IPS-20b (cell line): ENCODE data around the gene USP37.
"Not testable (repeated sequence)": the region's sequence is repeated elsewhere in the genome, so short reads cannot be mapped to it uniquely, and the experiment has no call there.

Experiments
- H3K27ac ChIP-seq: one replicate; pipeline ENCODE4 v1.5.1; 2013; ENCODE audit warnings: low read length
- H3K27me3 ChIP-seq: 2 replicates; pipeline ENCODE4 v1.6.1; 2013; ENCODE audit warnings: mild to moderate bottlenecking, low read length, inconsistent platforms; ENCODE audit not compliant: insufficient read depth
- H3K36me3 ChIP-seq: 2 replicates; pipeline ENCODE4 v1.6.1; 2013; ENCODE audit warnings: low read depth, mild to moderate bottlenecking, inconsistent platforms, low read length, moderate library complexity; ENCODE audit not compliant: insufficient read depth
- H3K4me1 ChIP-seq: 2 replicates; pipeline ENCODE4 v1.6.1; 2013; ENCODE audit warnings: mild to moderate bottlenecking, control low read depth, inconsistent platforms, low read length, moderate library complexity; ENCODE audit not compliant: insufficient read depth
- H3K4me3 ChIP-seq: 2 replicates; pipeline ENCODE4 v1.5.1; 2013; ENCODE audit warnings: mild to moderate bottlenecking, low read length, inconsistent platforms
- H3K9ac ChIP-seq: 2 replicates; pipeline ENCODE4 v1.6.1; 2013; ENCODE audit warnings: low read depth, mild to moderate bottlenecking, inconsistent platforms, low read length, moderate library complexity
- H3K9me3 ChIP-seq: 2 replicates; pipeline ENCODE4 v1.6.1; 2013; ENCODE audit warnings: mild to moderate bottlenecking, low read depth, low read length, inconsistent platforms; ENCODE audit not compliant: insufficient read depth

Gene USP37

GRCh38 chr2:218570850-218571249, 2.7 kb upstream of the USP37 start:
- Histone ChIP-seq H3K27ac (no peak overlapping the region), H3K9me3 (no peaks in the 10 kb centered on the region), H3K4me3 (peak overlapping the region; percentile 77), H3K4me1 (peaks cover 17% of the 10 kb centered on the region), H3K27me3 (no peaks in the 10 kb centered on the region), H3K9ac (peak overlapping the region; percentile 85; the same call in 1 of the 2 replicates), H3K36me3 (peaks cover 59% of the 10 kb centered on the region)

GRCh38 chr2:218569661-218570500, 1.7 kb upstream of the USP37 start:
- Histone ChIP-seq H3K27ac (peak overlapping the region; percentile 34), H3K4me3 (peak overlapping the region; percentile 77), H3K9me3 (no peaks in the 10 kb centered on the region), H3K27me3 (no peaks in the 10 kb centered on the region), H3K36me3 (peaks cover 61% of the 10 kb centered on the region), H3K9ac (peak overlapping the region; percentile 85), H3K4me1 (peaks cover 15% of the 10 kb centered on the region)

- H3K36me3 ChIP-seq, result peaks cover 61% of the 10 kb centered on the region
- peak overlapping the region; percentile 53 for H3K27ac ChIP-seq
- peak overlapping the region; percentile 77 for H3K4me3 ChIP-seq
- no peaks in the 10 kb centered on the region for H3K27me3 ChIP-seq
- peaks cover 15% of the 10 kb centered on the region for H3K4me1 ChIP-seq
- peak overlapping the region; percentile 85 for H3K9ac ChIP-seq
- H3K9me3 ChIP-seq, result no peaks in the 10 kb centered on the region
These were observed 884 bp upstream of the USP37 start for GRCh38 chr2:218569038-218569431.

GRCh38 chr2:218567797-218568189, 358 bp downstream of the USP37 start:
- H3K27ac ChIP-seq, result peak overlapping the region; percentile 52
- peak overlapping the region; percentile 85 for H3K9ac ChIP-seq
- H3K27me3 ChIP-seq, result no peaks in the 10 kb centered on the region
- H3K36me3 ChIP-seq, result peaks cover 62% of the 10 kb centered on the region
- peak overlapping the region; percentile 77 for H3K4me3 ChIP-seq
- peaks cover 15% of the 10 kb centered on the region for H3K4me1 ChIP-seq
- H3K9me3 ChIP-seq, result no peaks in the 10 kb centered on the region

- Histone ChIP-seq H3K27ac (no peak overlapping the region), H3K36me3 (peaks cover 65% of the 10 kb centered on the region), H3K9ac (peak overlapping the region; percentile 85; the same call in 1 of the 2 replicates), H3K4me1 (peaks cover 15% of the 10 kb centered on the region), H3K27me3 (no peaks in the 10 kb centered on the region), H3K9me3 (no peaks in the 10 kb centered on the region), H3K4me3 (peak overlapping the region; percentile 77; the same call in 1 of the 2 replicates)
These were observed 1.9 kb downstream of the USP37 start for GRCh38 chr2:218566296-218566695.

- Histone ChIP-seq H3K9ac (no peak overlapping the region), H3K27ac (no peak overlapping the region), H3K4me1 (peaks cover 5% of the 10 kb centered on the region), H3K36me3 (peaks cover 79% of the 10 kb centered on the region), H3K9me3 (no peaks in the 10 kb centered on the region), H3K4me3 (no peak overlapping the region), H3K27me3 (no peaks in the 10 kb centered on the region)
These were observed 4.1 kb downstream of the USP37 start for GRCh38 chr2:218564056-218564455.

GRCh38 chr2:218558986-218559385, 9.2 kb downstream of the USP37 start:
- Histone ChIP-seq H3K27ac (no peak overlapping the region), H3K4me3 (no peak overlapping the region), H3K27me3 (no peaks in the 10 kb centered on the region), H3K36me3 (peaks cover 84% of the 10 kb centered on the region), H3K9me3 (no peaks in the 10 kb centered on the region), H3K9ac (no peak overlapping the region), H3K4me1 (peaks cover 18% of the 10 kb centered on the region)

GRCh38 chr2:218557941-218558340, 10.2 kb downstream of the USP37 start:
- Histone ChIP-seq H3K27ac (no peak overlapping the region), H3K27me3 (no peaks in the 10 kb centered on the region), H3K9ac (no peak overlapping the region), H3K4me1 (peaks cover 18% of the 10 kb centered on the region), H3K9me3 (no peaks in the 10 kb centered on the region), H3K4me3 (no peak overlapping the region), H3K36me3 (peaks cover 84% of the 10 kb centered on the region)

- Histone ChIP-seq H3K9ac (peak overlapping the region; percentile 22; the same call in 1 of the 2 replicates), H3K4me1 (peaks cover 18% of the 10 kb centered on the region), H3K27ac (no peak overlapping the region), H3K9me3 (no peaks in the 10 kb centered on the region), H3K4me3 (peak overlapping the region; percentile 45), H3K36me3 (peaks cover 84% of the 10 kb centered on the region), H3K27me3 (no peaks in the 10 kb centered on the region)
These were observed 12.6 kb downstream of the USP37 start for GRCh38 chr2:218555527-218555926.

GRCh38 chr2:218554225-218554624, 13.9 kb downstream of the USP37 start:
- H3K27ac ChIP-seq, result not testable (repeated sequence)
- peaks cover 83% of the 10 kb centered on the region for H3K36me3 ChIP-seq

GRCh38 chr2:218547978-218548377, 20.2 kb downstream of the USP37 start:
- no peaks in the 10 kb centered on the region for H3K9me3 ChIP-seq
- H3K36me3 ChIP-seq, result peaks cover 94% of the 10 kb centered on the region
- no peak overlapping the region for H3K4me3 ChIP-seq

More at GRCh38 chr2:218554225-218554624, 13.9 kb downstream of the USP37 start:
- not testable (repeated sequence) for H3K9me3 ChIP-seq, H3K9ac ChIP-seq, H3K4me3 ChIP-seq, H3K27me3 ChIP-seq
- H3K4me1 ChIP-seq, result peaks cover 18% of the 10 kb centered on the region

GRCh38 chr2:218547511-218547910, 20.6 kb downstream of the USP37 start:
- no peak overlapping the region for H3K9ac ChIP-seq
- no peaks in the 10 kb centered on the region for H3K4me1 ChIP-seq
- no peak overlapping the region for H3K27ac ChIP-seq
- H3K27me3 ChIP-seq, result no peaks in the 10 kb centered on the region
- no peak overlapping the region for H3K4me3 ChIP-seq
- H3K9me3 ChIP-seq, result no peaks in the 10 kb centered on the region
- peaks cover 94% of the 10 kb centered on the region for H3K36me3 ChIP-seq

More at GRCh38 chr2:218547978-218548377, 20.2 kb downstream of the USP37 start:
- Histone ChIP-seq H3K4me1 (no peaks in the 10 kb centered on the region), H3K27me3 (no peaks in the 10 kb centered on the region), H3K27ac (no peak overlapping the region), H3K9ac (no peak overlapping the region)
